H9 (cell line): Measurements from ENCODE around the gene ZNF664. TPM values are rescaled to one million over a fixed set of nuclear protein-coding genes. Genes with fewer than 3 reads are reported as not detected.

Experiments
- DNase-seq: peaks from one replicate; pipeline ENCODE4 v3.0.0-alpha.2; 2017
- H2AFZ ChIP-seq: one replicate; pipeline ENCODE4 v1.6.1; 2013; ENCODE audit warnings: mild to moderate bottlenecking, low read length, control low read depth, moderate library complexity
- H2AK5ac ChIP-seq: 2 replicates; pipeline ENCODE4 v1.6.1; 2013; ENCODE audit warnings: low read length, control low read depth, mixed read lengths; ENCODE audit not compliant: insufficient read length
- H2BK120ac ChIP-seq: one replicate; pipeline ENCODE4 v1.6.1; 2013; ENCODE audit warnings: low read depth, mild to moderate bottlenecking, low read length, control low read depth, inconsistent platforms; ENCODE audit not compliant: poor library complexity, severe bottlenecking
- H2BK12ac ChIP-seq: 2 replicates; pipeline ENCODE4 v1.6.1; 2013; ENCODE audit warnings: low read length, control low read depth, mixed read lengths, low read depth; ENCODE audit not compliant: insufficient read length
- H2BK15ac ChIP-seq: 2 replicates; pipeline ENCODE4 v1.6.1; 2013; ENCODE audit warnings: low read depth, low read length, control low read depth
- H2BK20ac ChIP-seq: one replicate; pipeline ENCODE4 v1.6.1; 2013; ENCODE audit warnings: low read depth, mild to moderate bottlenecking, low read length, control low read depth, inconsistent platforms; ENCODE audit not compliant: poor library complexity, severe bottlenecking
- H2BK5ac ChIP-seq: 2 replicates; pipeline ENCODE4 v1.6.1; 2013; ENCODE audit warnings: low read length, control low read depth, mixed read lengths; ENCODE audit not compliant: insufficient read length
- H3K14ac ChIP-seq: 2 replicates; pipeline ENCODE4 v1.6.1; 2013; ENCODE audit warnings: low read length, control low read depth; ENCODE audit not compliant: insufficient read depth
- H3K18ac ChIP-seq: 2 replicates; pipeline ENCODE4 v1.6.1; 2013; ENCODE audit warnings: low read depth, mild to moderate bottlenecking, mixed read lengths, low read length, control low read depth; ENCODE audit not compliant: insufficient read length
- H3K23ac ChIP-seq: 2 replicates; pipeline ENCODE4 v1.6.1; 2013; ENCODE audit warnings: low read length, control low read depth, mixed read lengths, low read depth; ENCODE audit not compliant: insufficient read length
- H3K23me2 ChIP-seq: 2 replicates; pipeline ENCODE4 v1.6.1; 2013; ENCODE audit warnings: low read depth, mild to moderate bottlenecking, mixed read lengths, low read length, control low read depth; ENCODE audit not compliant: insufficient read length, poor library complexity, severe bottlenecking
- H3K27ac ChIP-seq: 2 replicates; pipeline ENCODE4 v1.5.1; 2013; ENCODE audit warnings: low read length, control low read depth, mixed read lengths, low read depth; ENCODE audit not compliant: insufficient read length
- H3K27me3 ChIP-seq: 2 replicates; pipeline ENCODE4 v1.6.1; 2013; ENCODE audit warnings: low read length, control low read depth, inconsistent platforms; ENCODE audit not compliant: insufficient read depth
- H3K4ac ChIP-seq: 2 replicates; pipeline ENCODE4 v1.6.1; 2013; ENCODE audit warnings: low read depth, mild to moderate bottlenecking, control low read depth, inconsistent platforms, low read length, moderate library complexity
- H3K4me1 ChIP-seq: 2 replicates; pipeline ENCODE4 v1.6.1; 2013; ENCODE audit warnings: low read length, control low read depth, inconsistent platforms; ENCODE audit not compliant: insufficient read depth
- H3K4me2 ChIP-seq: 2 replicates; pipeline ENCODE4 v1.6.1; 2013; ENCODE audit warnings: low read length, control low read depth, mixed read lengths; ENCODE audit not compliant: insufficient read length, insufficient read depth
- H3K56ac ChIP-seq: 2 replicates; pipeline ENCODE4 v1.6.1; 2013; ENCODE audit warnings: low read depth, mild to moderate bottlenecking, mixed read lengths, low read length, control low read depth; ENCODE audit not compliant: insufficient read length
- H3K79me1 ChIP-seq: 2 replicates; pipeline ENCODE4 v1.6.1; 2013; ENCODE audit warnings: low read depth, mild to moderate bottlenecking, moderate library complexity, low read length, control low read depth, inconsistent platforms; ENCODE audit not compliant: insufficient read depth, poor library complexity, severe bottlenecking
- H3K79me2 ChIP-seq: 2 replicates; pipeline ENCODE4 v1.6.1; 2013; ENCODE audit warnings: low read length, control low read depth, inconsistent platforms; ENCODE audit not compliant: insufficient read depth
- H3K9ac ChIP-seq: 2 replicates; pipeline ENCODE4 v1.6.1; 2013; ENCODE audit warnings: low read length, control low read depth, mixed read lengths; ENCODE audit not compliant: insufficient read length; ENCODE audit errors: extremely low read depth
- H3K9me3 ChIP-seq: one replicate; pipeline ENCODE4 v1.6.1; 2013; ENCODE audit warnings: low read depth, low read length, inconsistent platforms; ENCODE audit not compliant: control insufficient read depth
- H3T11ph ChIP-seq: one replicate; pipeline ENCODE4 v1.6.1; 2013; ENCODE audit warnings: mild to moderate bottlenecking, low read length, control low read depth, inconsistent platforms
- H4K20me1 ChIP-seq: one replicate; pipeline ENCODE4 v1.6.1; 2013; ENCODE audit not compliant: control insufficient read depth, insufficient read length, insufficient read depth
- H4K5ac ChIP-seq: 2 replicates; pipeline ENCODE4 v1.6.1; 2013; ENCODE audit warnings: low read depth, mild to moderate bottlenecking, mixed read lengths, low read length, control low read depth; ENCODE audit not compliant: insufficient read length
- H4K8ac ChIP-seq: replicated peaks from 2 replicates; pipeline ENCODE4 v1.6.1; 2013; ENCODE audit warnings: low read length, control low read depth, mixed read lengths, low read depth; ENCODE audit not compliant: insufficient read length
- H4K91ac ChIP-seq: 2 replicates; pipeline ENCODE4 v1.6.1; 2013; ENCODE audit warnings: low read depth, mild to moderate bottlenecking, moderate library complexity, mixed read lengths, low read length, control low read depth; ENCODE audit not compliant: insufficient read length
- H3K27ac Mint-ChIP-seq, 3 experiments: 2 replicates in 2 of 3; 3 replicates in 1 of 3; pipeline ENCODE4 v1.8.0; 2020 to 2021; ENCODE audit warnings: mixed read lengths in 3 of 3, mild to moderate bottlenecking in 1 of 3, moderate library complexity in 1 of 3
- H3K27me3 Mint-ChIP-seq: 2 replicates; pipeline ENCODE4 v1.8.0; 2021; ENCODE audit warnings: low read depth, mild to moderate bottlenecking, moderate library complexity, mixed read lengths
- H3K36me3 Mint-ChIP-seq, 3 experiments: 2 replicates in 2 of 3; 3 replicates in 1 of 3; pipeline ENCODE4 v1.8.0; 2020 to 2021; ENCODE audit warnings: low read depth in 3 of 3, mixed read lengths in 3 of 3; ENCODE audit not compliant: insufficient read depth in 1 of 3
- H3K4me1 Mint-ChIP-seq, 2 experiments: 2 replicates each; pipeline ENCODE4 v1.8.0; 2020; ENCODE audit warnings: mixed read lengths in 2 of 2
- H3K4me3 Mint-ChIP-seq, 2 experiments: 2 replicates in 1 of 2; 3 replicates in 1 of 2; pipeline ENCODE4 v1.8.0; 2020 to 2021; ENCODE audit warnings: mild to moderate bottlenecking in 2 of 2, mixed read lengths in 2 of 2, moderate library complexity in 1 of 2
- H3K9me3 Mint-ChIP-seq, 2 experiments: 2 replicates in 1 of 2; 3 replicates in 1 of 2; pipeline ENCODE4 v1.8.0; 2020; ENCODE audit warnings: mild to moderate bottlenecking in 2 of 2, mixed read lengths in 2 of 2, moderate library complexity in 1 of 2
- CTCF ChIP-seq: fragments of 200-600 bp; sonication (generic); conservative IDR thresholded peaks from 3 replicates; pipeline ENCODE4 v1.8.0; 2021; ENCODE audit warnings: antibody characterized with exemption, mild to moderate bottlenecking
- WGBS: extraction: QIAGEN DNeasy Blood & Tissue Kit; methylation state at CpG from one replicate; pipeline ENCODE4 v1.1.7; 2013; ENCODE audit warnings: missing lambda C conversion rate, low lambda C conversion rate, mixed read lengths; ENCODE audit not compliant: insufficient read length; ENCODE audit errors: extremely low coverage; 5-methylcytosine and 5-hydroxymethylcytosine counted together
- total RNA-seq: library from RNA; stranded (reverse); gene quantifications from 2 replicates; pipeline ENCODE4 v1.2.1, GENCODE V29; 2021

ZNF664 gene
- total RNA-seq, 1 experiment from 2014 or later = 29.5 TPM

- Histone ChIP-seq H4K8ac (no peak overlapping the region), H2AK5ac (no peak overlapping the region), H3K23ac (no peak overlapping the region), H2BK15ac (no peak overlapping the region), H2BK120ac (no peak overlapping the region), H2BK12ac (no peak overlapping the region), H3T11ph (no peak overlapping the region), H3K4me2 (no peak overlapping the region), H2BK20ac (no peak overlapping the region), H3K9me3 (no peaks in the 10 kb centered on the region), H3K79me2 (no peaks in the 10 kb centered on the region), H3K9ac (no peak overlapping the region), H4K91ac (no peak overlapping the region), H3K79me1 (no peaks in the 10 kb centered on the region), H3K4ac (no peak overlapping the region), H2BK5ac (no peak overlapping the region), H3K56ac (no peak overlapping the region), H3K27ac (no peak overlapping the region), H3K18ac (no peak overlapping the region), H2AFZ (no peak overlapping the region), H4K20me1 (no peaks in the 10 kb centered on the region), H3K4me1 (no peaks in the 10 kb centered on the region), H3K27me3 (no peaks in the 10 kb centered on the region), H4K5ac (no peak overlapping the region), H3K14ac (no peak overlapping the region), H3K23me2 (no peaks in the 10 kb centered on the region)
- H3K36me3 Mint-ChIP-seq = peaks cover 0 to 4% (median 3%) of the 10 kb centered on the region in 3 experiments; a peak in 4 of 7 replicates
- no peak for DNase-seq
- peaks cover 5 to 8% of the 10 kb centered on the region in 2 experiments; a peak in 3 of 4 replicates for H3K4me1 Mint-ChIP-seq
- WGBS = no CpG with 5 or more reads among the region's 6 CpGs
- no peak overlapping the region for H3K27ac Mint-ChIP-seq
- no peak for TF ChIP-seq CTCF
- no peaks in the 10 kb centered on the region for H3K9me3 Mint-ChIP-seq
- H3K4me3 Mint-ChIP-seq = no peak overlapping the region
- no peaks in the 10 kb centered on the region; the same call in 1 of the 2 replicates for H3K27me3 Mint-ChIP-seq
Observed at GRCh38 chr12:124002021-124002644, 29.1 kb downstream of the ZNF664 start.
